Measurements from ENCODE around the gene TULP4.

- TF ChIP-seq CTCF (IDR thresholded peaks at IDR 0.05): no peak
- TF ChIP-seq, protein P1, sequence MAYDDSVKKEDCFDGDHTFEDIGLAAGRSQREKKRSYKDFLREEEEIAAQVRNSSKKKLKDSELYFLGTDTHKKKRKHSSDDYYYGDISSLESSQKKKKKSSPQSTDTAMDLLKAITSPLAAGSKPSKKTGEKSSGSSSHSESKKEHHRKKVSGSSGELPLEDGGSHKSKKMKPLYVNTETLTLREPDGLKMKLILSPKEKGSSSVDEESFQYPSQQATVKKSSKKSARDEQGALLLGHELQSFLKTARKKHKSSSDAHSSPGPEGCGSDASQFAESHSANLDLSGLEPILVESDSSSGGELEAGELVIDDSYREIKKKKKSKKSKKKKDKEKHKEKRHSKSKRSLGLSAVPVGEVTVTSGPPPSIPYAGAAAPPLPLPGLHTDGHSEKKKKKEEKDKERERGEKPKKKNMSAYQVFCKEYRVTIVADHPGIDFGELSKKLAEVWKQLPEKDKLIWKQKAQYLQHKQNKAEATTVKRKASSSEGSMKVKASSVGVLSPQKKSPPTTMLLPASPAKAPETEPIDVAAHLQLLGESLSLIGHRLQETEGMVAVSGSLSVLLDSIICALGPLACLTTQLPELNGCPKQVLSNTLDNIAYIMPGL (CRISPR knock-in tag; IDR thresholded peaks at IDR 0.05): no peak
- TF ChIP-seq CBFB (CRISPR knock-in tag; IDR thresholded peaks at IDR 0.05; ENCODE audit: low read depth): no peak
- TF ChIP-seq, protein P2, sequence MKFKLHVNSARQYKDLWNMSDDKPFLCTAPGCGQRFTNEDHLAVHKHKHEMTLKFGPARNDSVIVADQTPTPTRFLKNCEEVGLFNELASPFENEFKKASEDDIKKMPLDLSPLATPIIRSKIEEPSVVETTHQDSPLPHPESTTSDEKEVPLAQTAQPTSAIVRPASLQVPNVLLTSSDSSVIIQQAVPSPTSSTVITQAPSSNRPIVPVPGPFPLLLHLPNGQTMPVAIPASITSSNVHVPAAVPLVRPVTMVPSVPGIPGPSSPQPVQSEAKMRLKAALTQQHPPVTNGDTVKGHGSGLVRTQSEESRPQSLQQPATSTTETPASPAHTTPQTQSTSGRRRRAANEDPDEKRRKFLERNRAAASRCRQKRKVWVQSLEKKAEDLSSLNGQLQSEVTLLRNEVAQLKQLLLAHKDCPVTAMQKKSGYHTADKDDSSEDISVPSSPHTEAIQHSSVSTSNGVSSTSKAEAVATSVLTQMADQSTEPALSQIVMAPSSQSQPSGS (CRISPR knock-in tag; IDR thresholded peaks at IDR 0.05; ENCODE audit: borderline replicate concordance, low read depth): no peak
- no peak for TF ChIP-seq GTF2I (CRISPR knock-in tag; conservative IDR thresholded peaks at IDR 0.05)
- no peak for TF ChIP-seq NR3C1 (CRISPR knock-in tag; conservative IDR thresholded peaks at IDR 0.05; ENCODE audit: low read depth)
- TF ChIP-seq MYBL2 (CRISPR knock-in tag; IDR thresholded peaks at IDR 0.05): no peak
Measured at GRCh38 chr6:158531566-158531965, 219.3 kb downstream of the TULP4 start.
